Right lobe of liver (tissue), 6 donors: ENCODE data around the gene TCF12. TPM values are rescaled to one million over a fixed set of nuclear protein-coding genes. Genes with fewer than 3 reads are reported as not detected.

ENCODE experiments used
- ATAC-seq, 4 donors: fragments of 200-7000 bp; cut with Tn5 transposase; one replicate each; pipeline ENCODE4 v1.9.1; 2020; ENCODE audit warnings: mild to moderate bottlenecking in 4 of 4, moderate library complexity in 4 of 4
- DNase-seq, 3 donors: peaks; one replicate each; pipeline ENCODE4 v3.0.0-alpha.2; 2020
- H3K27ac ChIP-seq, 3 donors: fragments of 200-600 bp; one replicate each; pipeline ENCODE4 v1.8.0; 2022
- H3K27me3 ChIP-seq, 2 donors: fragments of 200-600 bp; one replicate each; pipeline ENCODE4 v1.8.0; 2022
- H3K36me3 ChIP-seq, 4 donors: fragments of 200-600 bp; sonication (generic) in 1 of 4; one replicate each; pipeline versions ENCODE4 v1.5.1 to v1.8.0; 2017 to 2022; ENCODE audit warnings: control low read depth in 1 of 4
- H3K4me1 ChIP-seq, 4 donors: fragments of 200-600 bp; sonication (generic) in 1 of 4; one replicate each; pipeline versions ENCODE4 v1.5.1 to v1.8.0; 2017 to 2022; ENCODE audit warnings: control low read depth in 1 of 4
- H3K4me3 ChIP-seq, 3 donors: fragments of 200-600 bp; one replicate each; pipeline ENCODE4 v1.8.0; 2022
- H3K9me3 ChIP-seq, 4 donors: fragments of 200-600 bp; sonication (generic) in 1 of 4; one replicate each; pipeline versions ENCODE4 v1.5.1 to v1.8.0; 2017 to 2022; ENCODE audit warnings: control low read depth in 1 of 4
- POLR2A ChIP-seq: fragments of 450-650 bp; IDR thresholded peaks from one replicate; pipeline ENCODE4 v1.6.1; 2017; ENCODE audit warnings: antibody characterized with exemption, mild to moderate bottlenecking
- WGBS: methylation state at CpG from one replicate; pipeline ENCODE4 v1.1.6; 2018; ENCODE audit warnings: low coverage, low lambda C conversion rate; ENCODE audit not compliant: insufficient coverage; ENCODE audit errors: missing lambda C conversion rate; 5-methylcytosine and 5-hydroxymethylcytosine counted together
- intact Hi-C, 2 donors: fragments of 100-400 bp; cut with DNase I; formaldehyde crosslinking; loops; one replicate each; pipeline versions ENCODE4 v1.11.2 to v1.14.1; 2022
- total RNA-seq, 6 experiments: library from RNA; depleted of rRNA in 2 of 6; stranded (reverse); fragments of >200 nt in 2 of 6; fragmentation: NEBNext Ultra II Directional in 3 of 6; extraction: Animal tissue kit (Norgen Biotek cat#: 25700) in 3 of 6; gene quantifications; one replicate each; pipeline versions ENCODE4 v1.1.0 to v1.2.4, GENCODE V29; 2016 to 2023
- TF ChIP-seq, protein P1 (sequence below), 4 donors: fragments of 200-600 bp in 3 of 4; fragments of 450-650 bp in 1 of 4; IDR thresholded peaks; one replicate each; pipeline versions ENCODE4 v1.5.1 to v1.8.0; 2016 to 2022; ENCODE audit warnings: antibody characterized with exemption in 4 of 4, mild to moderate bottlenecking in 2 of 4
- donor health status: DM: no; HTN: yes; CAD: no.
- donor health status: DM: no; HTN: no; CAD: no.
- donor health status: DM: no; HTN: no; CAD: no.
- donor health status: DM: no; HTN: yes; CAD: no.
- donor health status: DM: no; HTN: yes; CAD: no.

TCF12 gene
- total RNA-seq, 6 experiments from 2014 or later, result 28.9 to 41.9 (median 35.3) TPM

DNA sequence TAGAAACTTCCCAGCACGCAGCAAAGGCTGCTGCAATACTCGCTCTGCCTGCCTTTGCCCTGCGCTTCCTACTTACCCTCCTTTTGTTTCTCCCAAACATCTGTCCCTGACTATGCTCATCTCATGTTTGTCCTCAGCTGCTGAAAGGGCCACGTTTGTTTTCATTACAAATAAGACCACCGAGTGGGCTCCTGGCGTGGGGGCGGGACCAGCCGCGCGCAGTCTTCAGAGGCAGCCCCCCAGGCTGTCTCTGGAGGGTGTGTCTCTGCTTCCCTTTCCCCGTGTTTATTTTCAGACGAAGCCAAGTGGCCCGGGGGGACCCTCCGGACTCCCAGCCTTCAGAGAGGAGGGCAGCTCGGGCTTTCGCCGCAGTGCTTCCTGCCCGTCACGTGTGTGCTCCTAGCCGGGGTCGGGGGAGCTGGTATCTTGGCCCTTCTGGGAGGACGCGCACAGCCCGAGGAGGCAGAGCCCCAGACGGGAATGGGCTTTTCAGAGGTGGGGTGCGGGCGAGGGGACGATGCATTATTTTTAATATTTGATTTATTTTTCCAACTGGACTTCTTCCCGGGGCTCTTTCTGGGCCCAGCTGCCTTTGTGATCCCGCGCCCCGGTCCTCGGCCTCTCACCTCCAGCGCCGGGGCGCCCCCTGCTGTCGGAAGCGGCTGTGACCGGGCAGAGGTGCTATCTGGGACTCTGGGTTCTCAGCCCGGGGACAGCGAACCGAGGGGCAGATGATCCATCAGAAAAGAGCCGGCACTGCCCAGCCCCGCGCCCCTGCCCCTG is 387.9 kb downstream of the TCF12 start:
- no peak for TF ChIP-seq POLR2A
- TF ChIP-seq, protein P1, sequence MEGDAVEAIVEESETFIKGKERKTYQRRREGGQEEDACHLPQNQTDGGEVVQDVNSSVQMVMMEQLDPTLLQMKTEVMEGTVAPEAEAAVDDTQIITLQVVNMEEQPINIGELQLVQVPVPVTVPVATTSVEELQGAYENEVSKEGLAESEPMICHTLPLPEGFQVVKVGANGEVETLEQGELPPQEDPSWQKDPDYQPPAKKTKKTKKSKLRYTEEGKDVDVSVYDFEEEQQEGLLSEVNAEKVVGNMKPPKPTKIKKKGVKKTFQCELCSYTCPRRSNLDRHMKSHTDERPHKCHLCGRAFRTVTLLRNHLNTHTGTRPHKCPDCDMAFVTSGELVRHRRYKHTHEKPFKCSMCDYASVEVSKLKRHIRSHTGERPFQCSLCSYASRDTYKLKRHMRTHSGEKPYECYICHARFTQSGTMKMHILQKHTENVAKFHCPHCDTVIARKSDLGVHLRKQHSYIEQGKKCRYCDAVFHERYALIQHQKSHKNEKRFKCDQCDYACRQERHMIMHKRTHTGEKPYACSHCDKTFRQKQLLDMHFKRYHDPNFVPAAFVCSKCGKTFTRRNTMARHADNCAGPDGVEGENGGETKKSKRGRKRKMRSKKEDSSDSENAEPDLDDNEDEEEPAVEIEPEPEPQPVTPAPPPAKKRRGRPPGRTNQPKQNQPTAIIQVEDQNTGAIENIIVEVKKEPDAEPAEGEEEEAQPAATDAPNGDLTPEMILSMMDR (IDR thresholded peaks at IDR 0.05), result peak; percentile 81 to 92 (median 88)
- H3K9me3 ChIP-seq, result no peaks in the 10 kb centered on the region
- H3K27ac ChIP-seq, result no peak overlapping the region
- ATAC-seq, result peak; percentile 94 to 95 (median 94)
- 4% methylated on average over 25 of the region's 45 CpGs for WGBS
- H3K4me3 ChIP-seq, result peak overlapping the region; percentile 51 to 61 (median 58)
- intact Hi-C loops, result loop anchor here (10.0 kb wide), 2 partner anchors 802 to 812 kb away; no protein-coding TSS in a partner anchor
- peak; percentile 88 to 91 (median 89) for DNase-seq
- no peaks in the 10 kb centered on the region for H3K27me3 ChIP-seq
- no peaks in the 10 kb centered on the region for H3K36me3 ChIP-seq
- H3K4me1 ChIP-seq, result peaks cover 0 to 18% (median 5%) of the 10 kb centered on the region in 4 donors

DNA sequence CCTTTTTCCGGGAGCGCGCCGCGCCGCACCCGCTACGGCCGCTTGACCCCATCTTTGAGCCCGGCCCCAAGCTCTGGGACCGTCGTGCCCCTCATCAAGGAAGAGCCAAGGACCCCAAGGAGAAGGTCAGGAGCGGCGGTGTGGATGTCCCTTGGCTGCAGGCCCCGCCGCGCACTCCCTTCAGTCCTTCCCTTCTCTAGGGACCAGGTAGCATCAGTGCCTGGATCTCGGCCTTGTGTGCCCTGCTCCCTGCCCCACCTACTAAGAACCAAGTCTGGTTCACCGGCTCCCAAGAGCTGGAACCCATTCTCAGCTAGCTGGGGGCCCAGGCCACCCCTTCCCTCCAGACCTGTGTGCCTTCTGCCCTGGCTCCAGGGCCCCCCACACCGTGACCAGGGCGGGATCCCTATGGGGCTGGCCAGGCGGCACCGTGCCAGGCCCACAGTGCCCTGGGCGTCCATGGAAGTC is 388.5 kb downstream of the TCF12 start:
- no peaks in the 10 kb centered on the region for H3K27me3 ChIP-seq
- H3K9me3 ChIP-seq, result no peaks in the 10 kb centered on the region
- DNase-seq, result no peak
- TF ChIP-seq, protein P1 (IDR thresholded peaks at IDR 0.05), result no peak
- no peak for TF ChIP-seq POLR2A
- ATAC-seq, result peak; percentile 17 to 29 (median 24)
- intact Hi-C loops, result loop anchor here (10.0 kb wide), 2 partner anchors 802 to 812 kb away; no protein-coding TSS in a partner anchor
- WGBS, result 57% methylated on average over 8 of the region's 24 CpGs
- H3K36me3 ChIP-seq, result no peaks in the 10 kb centered on the region
- no peak overlapping the region for H3K27ac ChIP-seq
- H3K4me3 ChIP-seq, result peak overlapping the region; percentile 51 to 61 (median 58)
- H3K4me1 ChIP-seq, result peaks cover 0 to 18% (median 5%) of the 10 kb centered on the region in 4 donors

DNA sequence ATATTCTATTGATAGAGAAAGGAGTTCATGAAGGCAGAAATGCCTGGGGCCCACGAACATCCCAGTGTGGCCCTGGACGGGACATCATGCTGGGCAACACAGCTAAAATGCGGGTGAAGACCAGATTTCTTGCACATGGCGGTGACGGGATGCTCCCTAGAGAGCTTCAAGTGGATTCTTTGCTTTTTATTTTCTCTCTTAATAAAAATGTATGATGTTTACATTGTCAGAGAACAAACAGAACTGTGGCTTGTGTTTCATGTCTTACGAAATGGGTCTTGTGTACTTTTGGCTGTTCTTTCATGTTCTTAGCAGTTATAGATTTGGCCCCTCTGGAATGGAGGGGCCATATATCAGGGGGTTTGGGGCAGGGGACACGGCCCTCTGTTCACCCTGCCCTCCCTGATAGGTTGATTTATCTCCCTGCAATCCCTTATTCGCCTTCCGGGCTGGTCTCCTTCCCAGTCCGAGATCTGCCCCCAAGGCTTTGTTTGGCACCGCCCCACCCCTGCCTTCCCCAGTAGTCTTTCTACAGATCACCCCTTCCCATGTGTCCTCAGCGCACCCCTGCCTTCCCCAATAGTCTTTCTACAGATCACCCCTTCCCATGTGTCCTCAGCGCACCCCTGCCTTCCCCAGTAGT is 389.2 kb downstream of the TCF12 start:
- H3K4me1 ChIP-seq, result peaks cover 0 to 18% (median 5%) of the 10 kb centered on the region in 4 donors
- no peaks in the 10 kb centered on the region for H3K36me3 ChIP-seq
- DNase-seq (no peak), ATAC-seq (peak in 2 of 4 donors; percentile 5 to 6)
- intact Hi-C loops, result loop anchor here (10.0 kb wide), 2 partner anchors 803 to 813 kb away; no protein-coding TSS in a partner anchor
- H3K9me3 ChIP-seq, result no peaks in the 10 kb centered on the region
- H3K27ac ChIP-seq, result no peak overlapping the region
- WGBS, result 76% methylated on average over 10 of the region's 13 CpGs
- no peaks in the 10 kb centered on the region for H3K27me3 ChIP-seq
- no peak overlapping the region for H3K4me3 ChIP-seq
- TF ChIP-seq, protein P1 (IDR thresholded peaks at IDR 0.05), result no peak
- TF ChIP-seq POLR2A, result no peak

DNA sequence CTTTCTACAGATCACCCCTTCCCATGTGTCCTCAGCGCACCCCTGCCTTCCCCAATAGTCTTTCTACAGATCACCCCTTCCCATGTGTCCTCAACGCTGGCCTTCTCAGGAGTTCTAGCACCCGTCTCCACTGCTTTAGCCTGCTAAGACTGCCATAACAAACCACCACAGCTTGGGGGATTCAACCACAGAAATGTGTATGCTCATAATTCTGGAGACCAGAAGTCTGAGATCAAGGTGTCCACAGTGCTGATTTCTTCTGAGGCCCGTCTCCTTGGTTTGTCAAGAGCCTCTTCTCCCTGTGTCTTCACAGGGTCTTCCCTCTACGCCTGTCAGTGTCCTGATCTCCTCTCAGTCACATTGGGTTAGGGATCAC is 389.7 kb downstream of the TCF12 start:
- ATAC-seq (no peak), DNase-seq (no peak)
- Histone ChIP-seq H3K27ac (no peak overlapping the region), H3K9me3 (no peaks in the 10 kb centered on the region), H3K4me3 (no peak overlapping the region), H3K4me1 (peaks cover 0 to 18% (median 5%) of the 10 kb centered on the region in 4 donors), H3K27me3 (no peaks in the 10 kb centered on the region), H3K36me3 (no peaks in the 10 kb centered on the region)
- TF ChIP-seq POLR2A, result no peak
- TF ChIP-seq, protein P1 (IDR thresholded peaks at IDR 0.05), result no peak
- intact Hi-C loops, result loop anchor here (10.0 kb wide), 2 partner anchors 803 to 813 kb away; no protein-coding TSS in a partner anchor
- WGBS, result 95% methylated on average over 5 of the region's 5 CpGs
